ENCODE measurements around the gene CHML. TPM values are rescaled to one million over a fixed set of nuclear protein-coding genes. Genes with fewer than 3 reads are reported as not detected.
"Not testable (repeated sequence)": the region's sequence is repeated elsewhere in the genome, so short reads cannot be mapped to it uniquely, and the experiment has no call there.

The CHML gene
- total RNA-seq = 13.9 and 14.0 TPM in 2 replicates

GRCh38 chr1:241640149-241640866 lies at the start of gene CHML, which contains the start of gene OPN3:
CHML (minus strand) TSS chr1:241640369; CDS start chr1:241635766, 4,603 bp downstream.
OPN3 (minus strand) TSS chr1:241640369; CDS start chr1:241640254, 115 bp downstream.
- DNase-seq (ENCODE audit: low read depth) = peak; percentile 40

- peak; percentile 86 for DNase-seq (ENCODE audit: low read depth)
These were observed 48.8 kb upstream of the CHML start for GRCh38 chr1:241688940-241689368.

GRCh38 chr1:241684108-241684507 lies 43.9 kb upstream of the CHML start:
- no peak for DNase-seq (ENCODE audit: low read depth)

- DNase-seq (ENCODE audit: low read depth) = no peak
These were observed 42.8 kb upstream of the CHML start for GRCh38 chr1:241682921-241683320.

- not testable (repeated sequence) for DNase-seq (ENCODE audit: low read depth)
These were observed 41.8 kb upstream of the CHML start for GRCh38 chr1:241681861-241682448.

GRCh38 chr1:241679961-241680360 lies 39.8 kb upstream of the CHML start:
- no peak for DNase-seq (ENCODE audit: low read depth)

GRCh38 chr1:241679404-241679803 lies 39.2 kb upstream of the CHML start:
- no peak for DNase-seq (ENCODE audit: low read depth)

GRCh38 chr1:241678536-241678935 lies 38.4 kb upstream of the CHML start:
- no peak for DNase-seq (ENCODE audit: low read depth)

GRCh38 chr1:241677201-241677600 lies 37.0 kb upstream of the CHML start:
- no peak for DNase-seq (ENCODE audit: low read depth)

GRCh38 chr1:241675983-241676382 lies 35.8 kb upstream of the CHML start:
- DNase-seq (ENCODE audit: low read depth) = no peak

- no peak for DNase-seq (ENCODE audit: low read depth)
These were observed 34.7 kb upstream of the CHML start for GRCh38 chr1:241674805-241675384.

- DNase-seq (ENCODE audit: low read depth) = no peak
These were observed 32.1 kb upstream of the CHML start for GRCh38 chr1:241672301-241672700.

- no peak for DNase-seq (ENCODE audit: low read depth)
These were observed 26.2 kb upstream of the CHML start for GRCh38 chr1:241666419-241666818.

- no peak for DNase-seq (ENCODE audit: low read depth)
These were observed 20.3 kb upstream of the CHML start for GRCh38 chr1:241660424-241660972.

GRCh38 chr1:241659016-241659415 lies 18.8 kb upstream of the CHML start:
- not testable (repeated sequence) for DNase-seq (ENCODE audit: low read depth)

- peak; percentile 6 for DNase-seq (ENCODE audit: low read depth)
These were observed 18.1 kb upstream of the CHML start for GRCh38 chr1:241658081-241658793.

- DNase-seq (ENCODE audit: low read depth) = no peak
These were observed 14.5 kb upstream of the CHML start for GRCh38 chr1:241654641-241655040.

GRCh38 chr1:241654019-241654418 lies 13.8 kb upstream of the CHML start:
- DNase-seq (ENCODE audit: low read depth) = no peak

- DNase-seq (ENCODE audit: low read depth) = no peak
These were observed 11.8 kb upstream of the CHML start, which contains the start of gene WDR64 for GRCh38 chr1:241652012-241652411. WDR64 (plus strand) TSS chr1:241652281; CDS start chr1:241652485, 204 bp downstream.

- DNase-seq (ENCODE audit: low read depth) = no peak
These were observed 8.0 kb upstream of the CHML start for GRCh38 chr1:241648159-241648558.

- no peak for DNase-seq (ENCODE audit: low read depth)
These were observed 7.5 kb upstream of the CHML start for GRCh38 chr1:241647658-241648057.

GRCh38 chr1:241646201-241646600 lies 6.0 kb upstream of the CHML start:
- no peak for DNase-seq (ENCODE audit: low read depth)

Data from renal cortical epithelial cell (primary cell).